GM23338 (cell line): Measurements from ENCODE around the gene TERT.

Source experiments
- CREB1 ChIP-seq: fragments of 250-450 bp; sonication (Bioruptor Pico); IDR thresholded peaks from 2 replicates; pipeline ENCODE4 v1.5.0; 2020; ENCODE audit warnings: low read depth, mild to moderate bottlenecking, moderate library complexity
- EZH2 ChIP-seq: fragments of 200-600 bp; sonication (generic); IDR thresholded peaks from one replicate; pipeline ENCODE4 v1.8.0; 2017; ENCODE audit warnings: antibody characterized with exemption, mild to moderate bottlenecking, low read depth; ENCODE audit not compliant: unreplicated experiment
- EZH2phosphoT487 ChIP-seq: fragments of 200-600 bp; sonication (generic); IDR thresholded peaks from one replicate; pipeline ENCODE4 v1.8.1; 2018; ENCODE audit warnings: antibody characterized with exemption; ENCODE audit not compliant: unreplicated experiment
- JUNB ChIP-seq: IDR thresholded peaks from one replicate; pipeline ENCODE4 v1.6.1; 2016; ENCODE audit warnings: antibody characterized with exemption; ENCODE audit not compliant: unreplicated experiment
- POLR2AphosphoS5 ChIP-seq: IDR thresholded peaks from 2 replicates; pipeline ENCODE4 v1.6.1; 2016; ENCODE audit warnings: antibody characterized with exemption, low read depth
- TF ChIP-seq, protein P1 (sequence below), 2 experiments: fragments of 200-600 bp in 1 of 2; sonication (generic) in 1 of 2; conservative IDR thresholded peaks; 2 replicates each; pipeline versions ENCODE4 v1.5.1 to v1.6.1; 2016 to 2017; ENCODE audit warnings: antibody characterized with exemption in 2 of 2, low read depth in 2 of 2, mild to moderate bottlenecking in 2 of 2, moderate library complexity in 1 of 2
- TF ChIP-seq, protein P2 (sequence below): IDR thresholded peaks from one replicate; pipeline ENCODE4 v1.6.1; 2018; ENCODE audit warnings: antibody characterized with exemption; ENCODE audit not compliant: unreplicated experiment
- TF ChIP-seq, protein P3 (sequence below): fragments of 250-450 bp; sonication (Bioruptor Pico); IDR thresholded peaks from 2 replicates; pipeline ENCODE4 v1.5.0; 2020; ENCODE audit warnings: mild to moderate bottlenecking, moderate library complexity

DNA sequence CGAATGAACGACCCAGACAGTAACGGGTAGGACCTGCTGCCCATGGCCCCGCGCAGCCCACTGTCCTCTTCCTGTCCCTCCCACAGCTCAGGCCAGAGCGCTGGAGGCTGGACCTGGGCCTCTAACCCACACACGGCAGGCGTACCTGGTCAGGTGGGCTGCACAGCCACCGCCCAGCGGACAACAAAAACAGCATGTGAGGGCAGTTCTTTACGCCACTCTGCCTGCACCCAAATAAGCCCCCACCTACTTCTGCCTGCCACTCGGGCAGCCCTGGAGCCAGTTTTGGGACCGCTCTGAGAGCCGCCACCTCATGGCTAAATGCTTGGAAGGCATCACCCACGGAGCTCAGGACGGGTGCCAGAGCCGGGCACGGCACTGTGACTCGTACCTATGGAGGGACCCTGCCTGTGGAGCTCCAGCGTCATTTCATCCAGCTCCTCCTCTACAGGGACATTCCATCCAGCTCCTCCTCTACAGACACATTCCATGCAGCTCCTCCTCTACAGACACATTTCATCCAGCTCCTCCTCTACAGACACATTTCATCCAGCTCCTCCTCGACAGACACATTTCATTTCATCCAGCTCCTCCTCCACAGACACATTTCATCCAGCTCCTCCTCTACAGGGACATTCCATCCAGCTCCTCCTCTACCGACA lies 31.1 kb upstream of the TERT start:
- TF ChIP-seq, protein P1, sequence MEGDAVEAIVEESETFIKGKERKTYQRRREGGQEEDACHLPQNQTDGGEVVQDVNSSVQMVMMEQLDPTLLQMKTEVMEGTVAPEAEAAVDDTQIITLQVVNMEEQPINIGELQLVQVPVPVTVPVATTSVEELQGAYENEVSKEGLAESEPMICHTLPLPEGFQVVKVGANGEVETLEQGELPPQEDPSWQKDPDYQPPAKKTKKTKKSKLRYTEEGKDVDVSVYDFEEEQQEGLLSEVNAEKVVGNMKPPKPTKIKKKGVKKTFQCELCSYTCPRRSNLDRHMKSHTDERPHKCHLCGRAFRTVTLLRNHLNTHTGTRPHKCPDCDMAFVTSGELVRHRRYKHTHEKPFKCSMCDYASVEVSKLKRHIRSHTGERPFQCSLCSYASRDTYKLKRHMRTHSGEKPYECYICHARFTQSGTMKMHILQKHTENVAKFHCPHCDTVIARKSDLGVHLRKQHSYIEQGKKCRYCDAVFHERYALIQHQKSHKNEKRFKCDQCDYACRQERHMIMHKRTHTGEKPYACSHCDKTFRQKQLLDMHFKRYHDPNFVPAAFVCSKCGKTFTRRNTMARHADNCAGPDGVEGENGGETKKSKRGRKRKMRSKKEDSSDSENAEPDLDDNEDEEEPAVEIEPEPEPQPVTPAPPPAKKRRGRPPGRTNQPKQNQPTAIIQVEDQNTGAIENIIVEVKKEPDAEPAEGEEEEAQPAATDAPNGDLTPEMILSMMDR (conservative IDR thresholded peaks at IDR 0.05; ENCODE audit: low read depth in 2 of 2), result no peak
- TF ChIP-seq POLR2AphosphoS5, result no peak
- TF ChIP-seq EZH2, result no peak
- no peak for TF ChIP-seq EZH2phosphoT487
- no peak for TF ChIP-seq CREB1 (CRISPR knock-in tag)
- no peak for TF ChIP-seq JUNB
- TF ChIP-seq, protein P2, sequence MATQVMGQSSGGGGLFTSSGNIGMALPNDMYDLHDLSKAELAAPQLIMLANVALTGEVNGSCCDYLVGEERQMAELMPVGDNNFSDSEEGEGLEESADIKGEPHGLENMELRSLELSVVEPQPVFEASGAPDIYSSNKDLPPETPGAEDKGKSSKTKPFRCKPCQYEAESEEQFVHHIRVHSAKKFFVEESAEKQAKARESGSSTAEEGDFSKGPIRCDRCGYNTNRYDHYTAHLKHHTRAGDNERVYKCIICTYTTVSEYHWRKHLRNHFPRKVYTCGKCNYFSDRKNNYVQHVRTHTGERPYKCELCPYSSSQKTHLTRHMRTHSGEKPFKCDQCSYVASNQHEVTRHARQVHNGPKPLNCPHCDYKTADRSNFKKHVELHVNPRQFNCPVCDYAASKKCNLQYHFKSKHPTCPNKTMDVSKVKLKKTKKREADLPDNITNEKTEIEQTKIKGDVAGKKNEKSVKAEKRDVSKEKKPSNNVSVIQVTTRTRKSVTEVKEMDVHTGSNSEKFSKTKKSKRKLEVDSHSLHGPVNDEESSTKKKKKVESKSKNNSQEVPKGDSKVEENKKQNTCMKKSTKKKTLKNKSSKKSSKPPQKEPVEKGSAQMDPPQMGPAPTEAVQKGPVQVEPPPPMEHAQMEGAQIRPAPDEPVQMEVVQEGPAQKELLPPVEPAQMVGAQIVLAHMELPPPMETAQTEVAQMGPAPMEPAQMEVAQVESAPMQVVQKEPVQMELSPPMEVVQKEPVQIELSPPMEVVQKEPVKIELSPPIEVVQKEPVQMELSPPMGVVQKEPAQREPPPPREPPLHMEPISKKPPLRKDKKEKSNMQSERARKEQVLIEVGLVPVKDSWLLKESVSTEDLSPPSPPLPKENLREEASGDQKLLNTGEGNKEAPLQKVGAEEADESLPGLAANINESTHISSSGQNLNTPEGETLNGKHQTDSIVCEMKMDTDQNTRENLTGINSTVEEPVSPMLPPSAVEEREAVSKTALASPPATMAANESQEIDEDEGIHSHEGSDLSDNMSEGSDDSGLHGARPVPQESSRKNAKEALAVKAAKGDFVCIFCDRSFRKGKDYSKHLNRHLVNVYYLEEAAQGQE, result no peak
- TF ChIP-seq, protein P3, sequence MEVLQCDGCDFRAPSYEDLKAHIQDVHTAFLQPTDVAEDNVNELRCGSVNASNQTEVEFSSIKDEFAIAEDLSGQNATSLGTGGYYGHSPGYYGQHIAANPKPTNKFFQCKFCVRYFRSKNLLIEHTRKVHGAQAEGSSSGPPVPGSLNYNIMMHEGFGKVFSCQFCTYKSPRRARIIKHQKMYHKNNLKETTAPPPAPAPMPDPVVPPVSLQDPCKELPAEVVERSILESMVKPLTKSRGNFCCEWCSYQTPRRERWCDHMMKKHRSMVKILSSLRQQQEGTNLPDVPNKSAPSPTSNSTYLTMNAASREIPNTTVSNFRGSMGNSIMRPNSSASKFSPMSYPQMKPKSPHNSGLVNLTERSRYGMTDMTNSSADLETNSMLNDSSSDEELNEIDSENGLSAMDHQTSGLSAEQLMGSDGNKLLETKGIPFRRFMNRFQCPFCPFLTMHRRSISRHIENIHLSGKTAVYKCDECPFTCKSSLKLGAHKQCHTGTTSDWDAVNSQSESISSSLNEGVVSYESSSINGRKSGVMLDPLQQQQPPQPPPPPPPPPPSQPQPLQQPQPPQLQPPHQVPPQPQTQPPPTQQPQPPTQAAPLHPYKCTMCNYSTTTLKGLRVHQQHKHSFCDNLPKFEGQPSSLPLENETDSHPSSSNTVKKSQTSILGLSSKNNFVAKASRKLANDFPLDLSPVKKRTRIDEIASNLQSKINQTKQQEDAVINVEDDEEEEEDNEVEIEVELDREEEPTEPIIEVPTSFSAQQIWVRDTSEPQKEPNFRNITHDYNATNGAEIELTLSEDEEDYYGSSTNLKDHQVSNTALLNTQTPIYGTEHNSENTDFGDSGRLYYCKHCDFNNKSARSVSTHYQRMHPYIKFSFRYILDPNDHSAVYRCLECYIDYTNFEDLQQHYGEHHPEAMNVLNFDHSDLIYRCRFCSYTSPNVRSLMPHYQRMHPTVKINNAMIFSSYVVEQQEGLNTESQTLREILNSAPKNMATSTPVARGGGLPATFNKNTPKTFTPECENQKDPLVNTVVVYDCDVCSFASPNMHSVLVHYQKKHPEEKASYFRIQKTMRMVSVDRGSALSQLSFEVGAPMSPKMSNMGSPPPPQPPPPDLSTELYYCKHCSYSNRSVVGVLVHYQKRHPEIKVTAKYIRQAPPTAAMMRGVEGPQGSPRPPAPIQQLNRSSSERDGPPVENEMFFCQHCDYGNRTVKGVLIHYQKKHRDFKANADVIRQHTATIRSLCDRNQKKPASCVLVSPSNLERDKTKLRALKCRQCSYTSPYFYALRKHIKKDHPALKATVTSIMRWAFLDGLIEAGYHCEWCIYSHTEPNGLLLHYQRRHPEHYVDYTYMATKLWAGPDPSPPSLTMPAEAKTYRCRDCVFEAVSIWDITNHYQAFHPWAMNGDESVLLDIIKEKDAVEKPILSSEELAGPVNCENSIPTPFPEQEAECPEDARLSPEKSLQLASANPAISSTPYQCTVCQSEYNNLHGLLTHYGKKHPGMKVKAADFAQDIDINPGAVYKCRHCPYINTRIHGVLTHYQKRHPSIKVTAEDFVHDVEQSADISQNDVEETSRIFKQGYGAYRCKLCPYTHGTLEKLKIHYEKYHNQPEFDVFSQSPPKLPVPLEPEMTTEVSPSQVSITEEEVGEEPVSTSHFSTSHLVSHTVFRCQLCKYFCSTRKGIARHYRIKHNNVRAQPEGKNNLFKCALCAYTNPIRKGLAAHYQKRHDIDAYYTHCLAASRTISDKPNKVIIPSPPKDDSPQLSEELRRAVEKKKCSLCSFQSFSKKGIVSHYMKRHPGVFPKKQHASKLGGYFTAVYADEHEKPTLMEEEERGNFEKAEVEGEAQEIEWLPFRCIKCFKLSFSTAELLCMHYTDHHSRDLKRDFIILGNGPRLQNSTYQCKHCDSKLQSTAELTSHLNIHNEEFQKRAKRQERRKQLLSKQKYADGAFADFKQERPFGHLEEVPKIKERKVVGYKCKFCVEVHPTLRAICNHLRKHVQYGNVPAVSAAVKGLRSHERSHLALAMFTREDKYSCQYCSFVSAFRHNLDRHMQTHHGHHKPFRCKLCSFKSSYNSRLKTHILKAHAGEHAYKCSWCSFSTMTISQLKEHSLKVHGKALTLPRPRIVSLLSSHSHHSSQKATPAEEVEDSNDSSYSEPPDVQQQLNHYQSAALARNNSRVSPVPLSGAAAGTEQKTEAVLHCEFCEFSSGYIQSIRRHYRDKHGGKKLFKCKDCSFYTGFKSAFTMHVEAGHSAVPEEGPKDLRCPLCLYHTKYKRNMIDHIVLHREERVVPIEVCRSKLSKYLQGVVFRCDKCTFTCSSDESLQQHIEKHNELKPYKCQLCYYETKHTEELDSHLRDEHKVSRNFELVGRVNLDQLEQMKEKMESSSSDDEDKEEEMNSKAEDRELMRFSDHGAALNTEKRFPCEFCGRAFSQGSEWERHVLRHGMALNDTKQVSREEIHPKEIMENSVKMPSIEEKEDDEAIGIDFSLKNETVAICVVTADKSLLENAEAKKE (CRISPR knock-in tag), result no peak
